NCI-H187 treated with DMSO at 0.1 percent for 48 hours (cell line): Measurements from ENCODE around the gene GALNT7.
A peak's percentile ranks its signal among the peaks of the same experiment; 100 is the strongest.

Experiments
- DNase-seq: peaks from one replicate; lab custom pipeline; 2025; lab: John Stamatoyannopoulos, UW

Gene GALNT7

DNA sequence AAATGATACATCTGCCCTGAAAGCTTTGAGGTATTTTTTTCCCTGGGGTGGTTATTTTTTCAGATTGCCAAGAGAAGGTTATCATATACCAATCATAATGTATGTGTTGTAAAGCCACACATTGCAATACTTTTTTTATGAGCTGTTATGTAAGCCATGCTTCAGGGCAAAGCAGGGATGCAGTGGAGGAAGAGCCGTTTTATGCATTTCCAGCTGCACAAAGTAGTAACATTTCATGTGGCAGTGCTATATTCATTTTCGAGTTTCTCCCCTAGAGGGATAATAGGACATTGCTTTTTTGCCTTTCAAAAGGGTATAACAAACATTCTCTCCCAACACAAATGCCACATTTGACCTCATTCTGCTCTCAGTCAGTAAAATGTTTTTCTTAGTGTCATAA lies 68.5 kb downstream of the GALNT7 start:
- DNase-seq = no peak

- DNase-seq = no peak
Measured at GRCh38 chr4:173237762-173238161, 69.2 kb downstream of the GALNT7 start.

GRCh38 chr4:173240696-173241095 lies 72.1 kb downstream of the GALNT7 start:
- no peak for DNase-seq

GRCh38 chr4:173242466-173243250 lies 74.0 kb downstream of the GALNT7 start:
- DNase-seq = no peak

- no peak for DNase-seq
Measured at GRCh38 chr4:173243321-173243720, 74.7 kb downstream of the GALNT7 start.

- DNase-seq = no peak
Measured at GRCh38 chr4:173243917-173244658, 75.5 kb downstream of the GALNT7 start.

DNA sequence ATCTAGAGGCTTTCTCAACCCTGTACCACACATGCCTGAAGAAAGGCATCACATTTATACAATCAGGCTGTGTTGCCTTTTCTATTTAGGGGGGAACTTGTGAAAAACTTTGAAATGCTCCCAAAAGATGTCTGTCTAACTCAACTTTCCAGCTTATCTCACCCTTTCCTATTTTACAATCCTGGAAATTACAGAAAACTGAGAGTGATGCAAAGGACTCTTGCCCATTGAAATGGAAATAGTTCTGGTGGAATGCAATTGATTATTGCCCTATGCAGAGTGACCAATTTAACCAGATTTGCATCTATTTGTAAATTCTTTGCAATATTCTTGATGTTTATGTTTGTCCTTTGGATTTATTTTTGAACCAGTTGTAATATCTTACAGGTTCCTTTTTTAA lies 77.3 kb downstream of the GALNT7 start:
- no peak for DNase-seq

GRCh38 chr4:173246719-173247118 lies 78.1 kb downstream of the GALNT7 start:
- no peak for DNase-seq

DNA sequence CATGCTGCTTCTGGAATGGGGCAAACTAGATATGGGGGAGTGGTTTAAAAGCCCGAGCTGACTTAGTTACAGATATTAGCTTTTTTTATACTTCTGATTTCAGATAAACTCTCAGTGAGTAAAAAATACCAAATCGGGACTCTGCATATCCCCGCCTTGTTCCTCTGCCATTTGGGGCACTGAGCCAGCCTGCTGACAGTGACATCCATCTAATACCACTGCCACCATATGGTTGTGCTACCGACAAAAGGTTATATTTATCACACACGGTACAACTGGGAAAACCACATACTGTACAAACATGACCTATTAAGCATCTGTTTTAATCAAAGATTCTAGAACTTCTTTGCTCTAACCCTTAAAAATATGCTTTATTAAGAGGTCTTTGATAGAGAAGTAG lies 78.7 kb downstream of the GALNT7 start:
- DNase-seq = no peak

DNA sequence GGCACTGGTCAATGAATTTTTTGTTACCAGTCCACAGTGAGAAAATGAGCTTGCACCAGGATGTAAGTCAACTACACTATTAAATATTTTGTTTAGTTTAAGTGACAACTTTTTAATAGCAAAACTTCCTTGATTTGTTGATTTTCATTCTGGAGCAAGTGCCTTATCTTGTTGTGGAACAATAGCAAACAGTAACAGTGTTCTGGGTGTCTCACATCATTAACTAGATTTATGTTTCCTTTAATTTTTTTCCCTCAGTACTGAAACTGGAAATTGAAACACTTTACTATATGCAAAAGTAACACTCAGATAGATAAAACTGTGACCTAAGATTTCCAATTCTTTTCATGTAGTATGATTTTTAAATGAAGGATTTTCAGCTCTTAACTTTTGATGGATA lies 80.1 kb downstream of the GALNT7 start:
- no peak for DNase-seq

- DNase-seq = peak; percentile 70
Measured at GRCh38 chr4:173252024-173252935, 83.7 kb downstream of the GALNT7 start.

DNA sequence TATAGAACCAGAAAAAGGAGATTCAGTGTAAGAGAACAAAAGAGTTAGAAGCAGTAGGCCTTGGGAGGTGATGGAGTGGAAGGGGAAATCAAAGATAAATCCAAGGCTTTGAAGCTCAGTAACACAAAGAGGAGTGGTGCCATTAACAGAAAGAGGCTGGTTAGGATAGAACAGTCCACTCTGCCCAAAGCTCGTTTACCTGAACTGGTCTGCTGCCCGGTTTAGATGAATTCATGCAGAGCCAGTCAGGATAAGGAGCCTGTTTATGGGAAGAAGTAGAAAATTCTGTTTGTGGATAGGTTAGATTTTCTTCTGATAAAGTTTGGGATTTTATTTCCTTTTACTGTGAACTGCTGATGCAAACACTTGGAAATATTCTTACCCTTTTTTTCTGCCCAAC lies 85.0 kb downstream of the GALNT7 start:
- DNase-seq = no peak

DNA sequence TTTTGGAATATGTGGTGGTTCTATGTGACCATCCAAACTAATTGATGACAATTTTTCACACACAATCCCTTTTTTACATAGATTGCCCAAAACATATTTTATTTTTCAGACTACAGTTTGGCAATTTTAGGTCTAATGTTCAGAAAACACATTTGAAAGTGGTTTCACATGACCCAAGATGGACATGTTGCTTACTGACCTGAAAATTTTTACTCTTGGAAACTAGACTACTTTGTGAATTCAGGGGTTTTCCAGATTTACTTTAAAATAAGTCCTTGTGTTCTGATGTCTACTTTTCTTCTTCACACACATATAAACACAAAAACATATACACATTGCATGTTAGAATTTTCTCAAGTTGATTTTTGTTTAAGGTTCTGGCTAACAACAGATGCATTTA lies 86.0 kb downstream of the GALNT7 start:
- DNase-seq = no peak

- DNase-seq = no peak
Measured at GRCh38 chr4:173256825-173257224, 88.2 kb downstream of the GALNT7 start.

DNA sequence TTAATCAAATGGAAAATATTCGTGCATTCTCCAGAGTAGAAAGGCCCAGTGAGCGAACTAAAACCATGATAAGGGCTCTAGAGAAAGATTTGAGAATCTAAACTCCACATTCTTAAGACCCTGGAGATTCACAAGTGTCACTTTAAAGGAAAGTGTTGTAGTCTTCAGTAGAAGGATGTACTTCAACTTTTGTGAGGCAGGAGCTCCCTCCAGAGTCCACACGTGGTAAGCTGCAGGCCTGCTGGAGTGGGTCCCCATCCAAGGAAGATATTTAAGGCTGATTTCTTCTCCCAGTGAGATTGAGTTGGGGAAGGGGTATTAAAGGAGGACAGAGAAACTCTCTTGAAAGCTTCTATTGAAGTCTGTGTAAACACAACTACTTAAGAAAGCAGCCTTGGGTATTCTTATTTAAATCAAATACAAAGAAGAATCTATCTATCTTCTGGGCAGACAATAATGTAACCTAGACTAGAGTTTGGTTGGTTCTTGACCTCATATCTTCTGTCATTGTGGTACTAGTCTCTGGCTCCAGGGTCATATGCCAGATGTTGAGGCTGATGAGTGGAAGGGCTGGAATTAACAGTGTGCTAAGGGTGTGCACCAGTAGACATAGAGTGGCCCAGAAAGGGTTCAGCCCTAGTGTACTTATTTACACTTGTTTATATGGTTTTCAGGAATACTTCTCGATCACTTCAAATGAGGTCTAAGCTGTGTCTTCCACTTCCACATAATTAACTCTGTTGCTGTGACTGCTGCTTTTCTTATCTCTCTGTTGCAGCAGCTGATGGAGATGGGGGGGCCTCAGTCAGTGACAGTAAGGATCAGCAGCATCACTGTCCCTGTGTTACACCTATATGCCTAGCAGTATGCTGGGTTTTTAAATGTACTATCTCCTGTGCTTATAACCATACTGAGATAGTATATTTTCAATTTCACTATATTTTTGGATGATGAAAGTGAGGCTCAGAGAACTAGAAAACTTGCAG lies 89.4 kb downstream of the GALNT7 start:
- no peak for DNase-seq

DNA sequence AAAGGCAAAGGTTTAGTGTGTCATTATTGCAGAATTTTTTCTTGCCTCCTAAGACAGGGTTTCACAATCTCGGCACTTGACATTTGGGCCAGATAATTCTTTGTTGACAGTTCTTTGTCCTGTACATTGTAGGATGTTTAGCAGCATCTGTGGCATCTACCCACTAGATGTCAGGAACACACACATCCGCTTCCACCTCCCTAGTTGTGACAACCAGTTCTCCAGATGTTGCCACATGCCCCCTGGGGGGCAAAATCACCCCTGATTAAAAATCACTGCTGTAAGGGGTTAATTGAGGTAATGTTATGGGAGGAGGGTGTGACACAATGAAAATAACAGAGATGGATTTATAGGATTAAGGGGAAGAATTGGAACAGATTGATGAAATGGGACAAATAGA lies 90.3 kb downstream of the GALNT7 start:
- no peak for DNase-seq

DNA sequence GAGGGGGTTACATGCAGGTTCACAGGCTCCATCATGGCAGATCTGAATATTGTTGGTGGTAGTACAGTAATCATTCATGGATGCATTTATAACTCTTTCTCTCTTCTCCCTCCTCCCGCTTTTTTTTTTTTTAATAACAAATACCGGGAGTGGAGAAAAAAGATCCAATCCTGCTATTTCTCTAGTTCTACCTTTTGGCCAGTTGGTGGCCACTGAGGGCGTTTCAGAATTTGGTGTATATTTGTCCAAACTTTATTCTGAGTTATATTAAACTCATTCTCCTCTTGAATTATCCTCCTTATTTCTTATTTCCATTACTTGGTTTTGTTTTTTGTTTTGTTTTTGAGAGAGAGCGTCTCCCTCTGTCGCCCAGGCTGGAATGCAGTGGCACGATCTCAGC lies 90.7 kb downstream of the GALNT7 start:
- no peak for DNase-seq

DNA sequence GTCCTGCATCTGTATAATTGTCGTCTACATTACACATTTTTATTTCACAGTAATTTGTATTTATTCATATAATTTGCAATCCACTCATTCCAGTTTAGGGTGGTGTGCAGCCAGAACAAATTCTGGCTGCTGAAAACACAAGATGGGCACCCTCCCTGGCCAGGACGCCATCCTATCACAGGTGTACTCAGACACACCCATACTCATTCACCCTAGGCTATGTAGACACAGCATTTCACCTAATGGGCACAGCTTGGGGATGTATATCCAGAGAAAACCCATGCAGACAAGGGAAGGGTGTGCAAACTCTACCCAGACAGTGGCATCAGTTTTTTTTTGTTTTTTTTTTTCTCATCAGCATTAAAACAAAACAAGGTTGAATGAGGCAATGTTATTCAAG lies 92.4 kb downstream of the GALNT7 start:
- no peak for DNase-seq

DNA sequence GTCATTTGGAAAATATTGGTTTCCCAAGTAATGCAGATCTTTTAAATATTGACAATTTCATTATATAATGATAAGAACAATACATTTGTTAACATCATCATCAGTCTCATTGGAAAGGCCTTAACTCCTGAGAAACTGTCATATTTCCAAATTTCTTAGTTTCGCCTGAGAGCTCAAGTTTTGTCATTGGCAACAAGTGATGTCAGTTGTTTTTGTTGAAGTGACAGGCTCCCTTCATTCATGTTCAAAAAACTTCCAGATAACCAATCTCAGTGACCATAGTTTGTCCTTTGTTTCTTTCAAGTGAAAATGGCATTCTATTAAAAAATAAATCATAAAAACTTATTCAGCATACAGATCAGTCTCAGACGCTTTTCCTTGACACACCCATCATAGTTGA lies 93.8 kb downstream of the GALNT7 start:
- no peak for DNase-seq

DNA sequence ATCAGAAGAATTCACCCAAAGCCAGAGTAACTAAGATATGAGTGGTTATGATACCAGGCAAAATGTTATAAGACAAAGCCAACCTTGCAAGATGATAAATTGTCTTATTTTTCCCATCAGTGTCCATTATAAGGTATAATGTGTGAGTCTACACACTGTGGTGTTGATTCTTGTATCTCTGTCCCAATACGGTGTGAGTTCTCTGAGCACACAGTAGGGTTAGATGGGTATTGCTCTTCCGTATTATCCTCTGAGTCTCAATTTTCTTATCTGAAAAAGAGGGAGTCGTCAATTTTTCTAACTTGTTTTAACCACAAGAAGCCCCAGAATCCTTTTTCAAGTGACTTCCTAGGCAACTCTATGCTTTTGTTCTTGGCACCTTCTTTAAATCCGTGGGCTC lies 95.6 kb downstream of the GALNT7 start:
- DNase-seq = no peak

- DNase-seq = peak; percentile 67
Measured at GRCh38 chr4:173264684-173265185, 96.1 kb downstream of the GALNT7 start.
